Adrenal gland (tissue), 5 donors: Measurements from ENCODE around the gene HNF4A.

Experiments
- CTCF ChIP-seq, 6 experiments: fragments of 450-650 bp in 4 of 6; fragments of 200-600 bp in 2 of 6; sonication (generic) in 1 of 6; IDR thresholded peaks; 1 replicate in 5 of 6; 2 replicates in 1 of 6; pipeline versions ENCODE4 v1.5.1 to v1.8.0; 2016 to 2021; ENCODE audit warnings: antibody characterized with exemption in 6 of 6, mild to moderate bottlenecking in 2 of 6, moderate library complexity in 1 of 6
- POLR2A ChIP-seq, 2 donors: fragments of 450-650 bp; IDR thresholded peaks; one replicate each; pipeline ENCODE4 v1.6.1; 2017; ENCODE audit warnings: antibody characterized with exemption in 2 of 2, mild to moderate bottlenecking in 2 of 2, moderate library complexity in 1 of 2
- donor health status: DM: no; HTN: no; CAD: no.

- TF ChIP-seq CTCF (IDR thresholded peaks at IDR 0.05) (no peak), POLR2A (IDR thresholded peaks at IDR 0.05) (no peak)
Observed at GRCh38 chr20:44357555-44358125, 2.1 kb downstream of the HNF4A start.
